Liver (tissue), 9 donors: Measurements from ENCODE around the gene C12orf54. TPM values are rescaled to one million over a fixed set of nuclear protein-coding genes. Genes with fewer than 3 reads are reported as not detected.
"Not testable (repeated sequence)": the region's sequence is repeated elsewhere in the genome, so short reads cannot be mapped to it uniquely, and the experiment has no call there.

Experiments
- DNase-seq: peaks from one replicate; pipeline ENCODE4 v3.0.0-alpha.2; 2017; ENCODE audit warnings: low spot score
- H3K27ac ChIP-seq, 2 donors: one replicate each; pipeline ENCODE4 v1.7.0; 2013; ENCODE audit warnings: inconsistent platforms in 2 of 2, low read length in 2 of 2, control low read depth in 1 of 2, low read depth in 1 of 2, mild to moderate bottlenecking in 1 of 2
- H3K27me3 ChIP-seq, 4 donors: one replicate each; pipeline versions ENCODE4 v1.6.1 to v1.7.0; 2013; ENCODE audit warnings: low read length in 3 of 4, inconsistent platforms in 1 of 4, mild to moderate bottlenecking in 1 of 4, moderate library complexity in 1 of 4; ENCODE audit not compliant: control insufficient read depth in 4 of 4, insufficient read depth in 4 of 4
- H3K36me3 ChIP-seq, 4 donors: one replicate each; pipeline versions ENCODE4 v1.6.1 to v1.7.0; 2013; ENCODE audit warnings: low read length in 3 of 4, mild to moderate bottlenecking in 3 of 4, low read depth in 1 of 4, moderate library complexity in 1 of 4; ENCODE audit not compliant: control insufficient read depth in 4 of 4, insufficient read depth in 3 of 4
- H3K4me1 ChIP-seq, 4 donors: one replicate each; pipeline versions ENCODE4 v1.6.1 to v1.7.0; 2013; ENCODE audit warnings: low read length in 3 of 4, mild to moderate bottlenecking in 3 of 4, moderate library complexity in 1 of 4; ENCODE audit not compliant: control insufficient read depth in 4 of 4, insufficient read depth in 4 of 4
- H3K4me3 ChIP-seq, 3 donors: one replicate each; pipeline versions ENCODE4 v1.6.1 to v1.7.0; 2013; ENCODE audit warnings: low read length in 3 of 3, control low read depth in 1 of 3, low read depth in 1 of 3, mild to moderate bottlenecking in 1 of 3
- H3K9ac ChIP-seq, 2 donors: one replicate each; pipeline ENCODE4 v1.7.0; 2013; ENCODE audit warnings: low read length in 2 of 2, mild to moderate bottlenecking in 2 of 2, moderate library complexity in 2 of 2, control low read depth in 1 of 2, low read depth in 1 of 2
- H3K9me3 ChIP-seq, 4 donors: one replicate each; pipeline versions ENCODE4 v1.6.1 to v1.7.0; 2013; ENCODE audit warnings: low read length in 3 of 4; ENCODE audit not compliant: control insufficient read depth in 4 of 4
- ATF3 ChIP-seq: IDR thresholded peaks from 2 replicates; pipeline ENCODE4 v1.6.1; 2016; ENCODE audit warnings: antibody characterized with exemption
- FOXA2 ChIP-seq: IDR thresholded peaks from 2 replicates; pipeline ENCODE4 v1.6.1; 2016; ENCODE audit warnings: antibody characterized with exemption
- GABPA ChIP-seq, 2 donors: IDR thresholded peaks in 1 of 2; conservative IDR thresholded peaks in 1 of 2; 2 replicates each; pipeline ENCODE4 v1.6.1; 2016; ENCODE audit warnings: antibody characterized with exemption in 2 of 2, mild to moderate bottlenecking in 1 of 2, moderate library complexity in 1 of 2
- HNF4A ChIP-seq, 2 donors: conservative IDR thresholded peaks; 2 replicates each; pipeline ENCODE4 v1.6.1; 2016; ENCODE audit warnings: antibody characterized with exemption in 2 of 2, mild to moderate bottlenecking in 2 of 2
- HNF4G ChIP-seq: IDR thresholded peaks from 2 replicates; pipeline ENCODE4 v1.6.1; 2016; ENCODE audit warnings: antibody characterized with exemption
- RAD21 ChIP-seq, 2 donors: IDR thresholded peaks; 2 replicates each; pipeline ENCODE4 v1.6.1; 2016; ENCODE audit warnings: antibody characterized with exemption in 2 of 2, mild to moderate bottlenecking in 2 of 2
- ZBTB33 ChIP-seq: IDR thresholded peaks from 2 replicates; pipeline ENCODE4 v1.6.1; 2016; ENCODE audit warnings: antibody characterized with exemption
- WGBS: extraction: QIAGEN DNeasy Blood & Tissue Kit; methylation state at CpG from one replicate; pipeline ENCODE4 v1.1.7; 2013; 5-methylcytosine and 5-hydroxymethylcytosine counted together
- polyA plus RNA-seq, 2 donors: library from polyadenylated mRNA; stranded (reverse) in 1 of 2; unstranded in 1 of 2; fragments of 200-250 nt in 1 of 2; fragments of >200 nt in 1 of 2; fragmentation: Nextera tagmentation in 1 of 2; extraction: Ambion mirVana in 1 of 2; gene quantifications; one replicate each; pipeline versions ENCODE4 v1.2.1 to v1.2.3, GENCODE V29; 2013 to 2015
- total RNA-seq, 2 donors: library from RNA; depleted of rRNA; stranded (reverse); fragments of >200 nt; gene quantifications; one replicate each; pipeline ENCODE4 v1.2.3, GENCODE V29; 2014
- TF ChIP-seq, protein P1 (sequence below): IDR thresholded peaks from 2 replicates; pipeline ENCODE4 v1.6.1; 2016; ENCODE audit warnings: antibody characterized with exemption
- donor health status: healthy.
- donor health status: healthy.
- donor health status: healthy.
- donor health status: healthy.
- donor health status: healthy.

C12orf54 gene
- total and polyA plus RNA-seq, 4 donors, result not detected

DNA sequence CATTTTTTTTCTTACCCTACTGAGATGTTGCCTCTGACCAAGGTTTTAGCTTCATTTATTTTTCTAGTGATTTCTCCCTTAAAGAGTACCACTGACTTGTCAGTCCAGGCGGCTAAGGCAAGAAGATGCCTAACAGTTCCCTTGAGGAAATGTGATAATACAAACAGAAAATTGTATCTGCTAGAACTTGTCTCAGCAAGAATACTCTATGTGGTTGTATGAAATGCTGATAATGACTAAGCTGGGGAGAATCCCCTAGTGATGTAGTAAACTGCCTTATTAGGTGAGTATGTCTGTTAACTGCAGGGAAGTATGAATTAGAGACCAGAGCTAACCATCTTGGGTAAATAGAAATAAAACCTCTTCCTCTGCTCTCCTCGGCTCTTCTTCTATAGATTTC is 6.7 kb downstream of the C12orf54 start (continued):
- TF ChIP-seq ZBTB33 (no peak), HNF4A (conservative IDR thresholded peaks at IDR 0.05) (no peak), HNF4G (no peak), ATF3 (no peak)
- TF ChIP-seq, protein P1, sequence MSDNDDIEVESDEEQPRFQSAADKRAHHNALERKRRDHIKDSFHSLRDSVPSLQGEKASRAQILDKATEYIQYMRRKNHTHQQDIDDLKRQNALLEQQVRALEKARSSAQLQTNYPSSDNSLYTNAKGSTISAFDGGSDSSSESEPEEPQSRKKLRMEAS, result no peak

DNA sequence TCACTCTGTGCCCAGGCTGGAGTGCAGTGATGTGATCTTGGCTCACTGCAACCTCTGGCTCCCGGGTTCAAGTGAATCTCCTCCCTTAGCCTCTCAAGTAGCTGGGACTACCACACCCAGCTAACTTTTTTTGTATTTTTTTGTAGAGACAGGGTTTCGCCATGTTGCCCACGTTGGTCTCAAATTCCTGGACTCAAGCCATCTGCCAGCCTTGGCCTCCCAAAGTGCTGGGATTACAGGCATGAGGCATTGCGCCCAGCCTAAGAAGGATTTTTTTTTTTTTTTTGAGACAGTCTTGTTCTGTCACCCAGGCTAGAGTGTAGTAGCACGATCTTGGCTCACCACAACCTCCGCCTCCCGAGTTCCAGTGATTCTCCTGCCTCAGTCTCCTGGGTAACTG is 7.2 kb downstream of the C12orf54 start:
- H3K4me1 ChIP-seq, H3K27me3 ChIP-seq, H3K9me3 ChIP-seq, H3K9ac ChIP-seq, H3K27ac ChIP-seq, H3K4me3 ChIP-seq, DNase-seq, H3K36me3 ChIP-seq: not testable (repeated sequence)
- 79% methylated on average over 7 of the region's 7 CpGs for WGBS

GRCh38 chr12:48500281-48500680 is 18.0 kb downstream of the C12orf54 start:
- not testable (repeated sequence) for H3K4me1 ChIP-seq, H3K9me3 ChIP-seq, H3K36me3 ChIP-seq, H3K27me3 ChIP-seq, H3K4me3 ChIP-seq, DNase-seq, H3K27ac ChIP-seq, H3K9ac ChIP-seq
- WGBS, result 95% methylated on average over 25 of the region's 32 CpGs

DNA sequence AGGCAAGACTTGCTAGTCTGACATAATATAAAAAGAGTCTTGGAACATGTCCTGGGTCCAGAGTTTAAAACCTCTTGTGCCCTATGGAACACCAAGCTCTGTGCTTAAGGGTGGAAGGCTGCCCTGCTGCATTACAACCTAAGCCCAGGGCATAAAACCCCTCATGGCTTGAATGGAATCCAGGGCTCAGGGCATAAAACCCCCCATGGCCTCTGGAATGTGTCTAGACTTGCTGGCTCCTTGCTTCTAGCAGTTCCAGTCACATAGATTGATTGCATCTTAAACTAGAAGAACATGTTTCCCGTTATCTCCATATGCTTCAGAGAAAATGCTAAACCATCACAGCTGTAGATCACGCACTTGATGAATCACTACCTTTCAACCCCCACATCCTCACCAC is 24.5 kb downstream of the C12orf54 start:
- not testable (repeated sequence) for H3K27me3 ChIP-seq, DNase-seq
- 85% methylated on average over 2 of the region's 2 CpGs for WGBS

DNA sequence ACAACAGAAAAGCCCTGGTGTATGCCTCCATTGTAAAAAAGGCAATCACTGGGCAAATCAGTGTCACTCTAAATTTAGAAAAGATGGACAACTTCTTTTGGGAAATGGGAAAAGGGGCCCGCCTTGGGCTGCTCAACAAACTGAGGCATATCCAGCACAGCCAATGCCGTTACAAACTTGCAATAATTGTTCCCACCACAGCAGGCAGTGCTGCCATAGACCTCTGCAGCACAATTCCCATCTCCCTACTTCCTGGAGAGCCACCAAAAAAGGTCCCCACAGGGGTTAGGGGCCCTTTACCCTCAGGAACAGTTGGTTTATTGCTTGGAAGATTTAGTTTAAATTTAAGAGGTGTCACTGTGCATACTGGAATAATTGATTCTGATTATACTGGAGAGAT is 26.7 kb downstream of the C12orf54 start:
- no peak for TF ChIP-seq GABPA (IDR thresholded peaks at IDR 0.05 in 1 of 2, conservative IDR thresholded peaks at IDR 0.05 in 1 of 2)
- no peak for TF ChIP-seq FOXA2
- no peak for TF ChIP-seq RAD21 (IDR thresholded peaks at IDR 0.05)

More for the DNA sequence above, 24.5 kb downstream of the C12orf54 start:
- H3K36me3 ChIP-seq, H3K9me3 ChIP-seq, H3K4me3 ChIP-seq, H3K4me1 ChIP-seq, H3K27ac ChIP-seq, H3K9ac ChIP-seq: not testable (repeated sequence)

More for the DNA sequence above, 26.7 kb downstream of the C12orf54 start:
- Histone ChIP-seq H3K4me1 (no peaks in the 10 kb centered on the region), H3K27ac (no peak overlapping the region), H3K9ac (no peak overlapping the region), H3K36me3 (no peaks in the 10 kb centered on the region), H3K27me3 (peaks cover 0 to 7% (median 0%) of the 10 kb centered on the region in 4 donors), H3K9me3 (peaks cover 0 to 2% (median under 1%) of the 10 kb centered on the region in 4 donors), H3K4me3 (no peak overlapping the region)
- no peak for DNase-seq
- WGBS, result 63% methylated on average over 2 of the region's 2 CpGs
